K562 (cell line): ENCODE results near the gene ASXL2. TPM values are rescaled to one million over a fixed set of nuclear protein-coding genes. Genes with fewer than 3 reads are reported as not detected.

Experiments
- ATAC-seq: fragments of 200-7000 bp; cut with Tn5 transposase; 3 replicates; pipeline ENCODE4 v1.9.1; 2020; ENCODE audit warnings: moderate library complexity
- BruUV-seq: library from RNA; stranded (reverse); fragments of 400-500 nt; replicated peaks from 2 replicates; lab custom pipeline; 2021; lab: Mats Ljungman, UMichigan
- CTCF ChIA-PET: fragments of 300-600 bp; formaldehyde crosslinking; extraction: SDS; loops from one replicate; lab custom pipeline; 2021; ENCODE audit warnings: low intra/inter-chr PET ratio; lab: Yijun Ruan, JAX
- POLR2A ChIA-PET: fragments of 300-600, 350-650 bp; sonication (Branson Sonifier 250); formaldehyde crosslinking; extraction: SDS; loops from one replicate; lab custom pipeline; 2021; ENCODE audit warnings: antibody characterized with exemption, inconsistent platforms; lab: Yijun Ruan, JAX
- DNase-seq, 4 experiments: peaks; one replicate each; pipeline versions ENCODE4 v3.0.0 to v3.0.0-alpha.2; 2011 to 2018; ENCODE audit warnings: low spot score in 3 of 4, mixed read lengths in 3 of 4; ENCODE audit errors: extremely low read depth in 1 of 4
- FAIRE-seq: peaks from 2 replicates; lab custom pipeline; 2011; peaks lifted over from hg19 to GRCh38; lab: Jason Lieb, UNC
- H2AFZ ChIP-seq: 2 replicates; pipeline ENCODE4 v1.6.0; 2011; ENCODE audit warnings: low read depth, low read length, control low read depth, inconsistent platforms
- H3K27ac ChIP-seq: fragments of 200-600 bp; 3 replicates; pipeline ENCODE4 v1.8.0; 2011; ENCODE audit warnings: low read depth, mild to moderate bottlenecking, control low read depth, inconsistent platforms, low read length, moderate library complexity, mixed read lengths; ENCODE audit errors: extremely low read depth
- H3K27me3 ChIP-seq, 2 experiments: fragments of 300-600 bp in 1 of 2; 2 replicates in 1 of 2; 3 replicates in 1 of 2; pipeline versions ENCODE4 v1.6.0 to v1.8.0; 2011; ENCODE audit warnings: inconsistent platforms in 2 of 2, low read length in 2 of 2, mild to moderate bottlenecking in 1 of 2, mixed read lengths in 1 of 2, moderate library complexity in 1 of 2; ENCODE audit not compliant: control insufficient read depth in 2 of 2, insufficient read depth in 2 of 2
- H3K36me3 ChIP-seq: fragments of 300-600 bp; 3 replicates; pipeline ENCODE4 v1.8.0; 2011; ENCODE audit warnings: mild to moderate bottlenecking, low read length, inconsistent platforms; ENCODE audit not compliant: control insufficient read depth, insufficient read depth
- H3K4me1 ChIP-seq, 2 experiments: fragments of 200-600 bp in 1 of 2; replicated peaks in 1 of 2; 2 replicates in 1 of 2; 3 replicates in 1 of 2; pipeline versions ENCODE4 v1.5.1 to v1.8.0; 2011; ENCODE audit warnings: inconsistent platforms in 2 of 2, low read length in 2 of 2, mild to moderate bottlenecking in 1 of 2, mixed read lengths in 1 of 2, moderate library complexity in 1 of 2; ENCODE audit not compliant: control insufficient read depth in 2 of 2, insufficient read depth in 2 of 2
- H3K4me2 ChIP-seq: 2 replicates; pipeline ENCODE4 v1.6.1; 2011; ENCODE audit warnings: low read length, control low read depth, inconsistent platforms, mixed read lengths; ENCODE audit not compliant: insufficient read depth
- H3K4me3 ChIP-seq: fragments of 200-600 bp; sonication (generic), shearing (Covaris generic); 2 replicates; pipeline ENCODE4 v1.5.1; 2016; ENCODE audit warnings: control low read depth, inconsistent platforms
- H3K79me2 ChIP-seq: fragments of 200-600 bp; 3 replicates; pipeline ENCODE4 v1.8.0; 2011; ENCODE audit warnings: low read length, inconsistent platforms; ENCODE audit not compliant: control insufficient read depth, insufficient read depth
- H3K9ac ChIP-seq, 2 experiments: 2 replicates each; pipeline versions ENCODE4 v1.6.0 to v1.6.1; 2011; ENCODE audit warnings: low read depth in 2 of 2, low read length in 2 of 2, control low read depth in 1 of 2, inconsistent platforms in 1 of 2, mild to moderate bottlenecking in 1 of 2, mixed read lengths in 1 of 2; ENCODE audit not compliant: insufficient read depth in 1 of 2
- H3K9me1 ChIP-seq: one replicate; pipeline ENCODE4 v1.6.0; 2011; ENCODE audit warnings: inconsistent platforms, mild to moderate bottlenecking, low read length, moderate library complexity; ENCODE audit not compliant: control insufficient read depth, insufficient read depth
- H3K9me3 ChIP-seq: replicated peaks from 2 replicates; pipeline ENCODE4 v1.5.1; 2011; ENCODE audit warnings: low read depth, low read length, inconsistent platforms; ENCODE audit not compliant: control insufficient read depth, insufficient read depth
- H4K20me1 ChIP-seq: replicated peaks from 2 replicates; pipeline ENCODE4 v1.6.1; 2011; ENCODE audit warnings: low read length, inconsistent platforms, mixed read lengths; ENCODE audit not compliant: control insufficient read depth, insufficient read depth
- DNMT1 ChIP-seq: fragments of 450-650 bp; IDR thresholded peaks from 2 replicates; pipeline ENCODE4 v1.6.1; 2016; ENCODE audit warnings: antibody characterized with exemption, mild to moderate bottlenecking
- IRF2 ChIP-seq: sonication (generic); formaldehyde crosslinking; IDR thresholded peaks from 2 replicates; pipeline ENCODE4 v1.8.1; 2022; ENCODE audit warnings: mild to moderate bottlenecking, missing genetic modification reagents
- MAFK ChIP-seq: IDR thresholded peaks from 2 replicates; pipeline ENCODE4 v1.6.1; 2011; ENCODE audit warnings: low read length, improper control_type of control experiment
- RBM34 ChIP-seq: fragments of 200-400 bp; formaldehyde crosslinking; IDR thresholded peaks from 2 replicates; pipeline ENCODE4 v1.6.1; 2018; ENCODE audit warnings: low read length, borderline replicate concordance; ENCODE audit not compliant: insufficient read depth
- REST ChIP-seq, 2 experiments: fragments of 450-650 bp; formaldehyde crosslinking in 1 of 2; IDR thresholded peaks; 2 replicates each; pipeline versions ENCODE4 v1.4.0 to v1.6.1; 2014 to 2020; ENCODE audit warnings: mild to moderate bottlenecking in 2 of 2, borderline replicate concordance in 1 of 2, low read depth in 1 of 2
- RUNX1 ChIP-seq: sonication (generic); IDR thresholded peaks from 2 replicates; pipeline ENCODE4 v1.6.1; 2016; ENCODE audit warnings: antibody characterized with exemption, low read depth
- TCF7L2 ChIP-seq: fragments of 150-350 bp; IDR thresholded peaks from 2 replicates; pipeline ENCODE4 v1.6.1; 2016; ENCODE audit warnings: low read depth, mild to moderate bottlenecking, low read length, moderate library complexity
- THRAP3 ChIP-seq: fragments of 450-650 bp; IDR thresholded peaks from 2 replicates; pipeline ENCODE4 v1.6.1; 2016; ENCODE audit warnings: mild to moderate bottlenecking, inconsistent platforms, borderline replicate concordance
- ZBTB8A ChIP-seq: fragments of 450-650 bp; IDR thresholded peaks from 2 replicates; pipeline ENCODE4 v1.6.1; 2018; ENCODE audit warnings: mild to moderate bottlenecking, moderate library complexity; ENCODE audit not compliant: partially characterized antibody
- ZNF609 ChIP-seq: sonication (generic); formaldehyde crosslinking; IDR thresholded peaks from 2 replicates; pipeline ENCODE4 v1.8.1; 2023; ENCODE audit warnings: missing genetic modification reagents, mild to moderate bottlenecking, borderline replicate concordance
- WGBS: fragments of 100-300 bp; shearing (Covaris generic); methylation state at CpG from one replicate; pipeline ENCODE4 v1.1.6; 2016; ENCODE audit warnings: low coverage, mixed read lengths; ENCODE audit not compliant: insufficient coverage; ENCODE audit errors: missing lambda C conversion rate; 5-methylcytosine and 5-hydroxymethylcytosine counted together
- in situ Hi-C: fragments of 300-500 bp; cut with MboI; formaldehyde crosslinking; loops from 4 replicates; pipeline ENCODE4 v1.15.0; 2018; ENCODE audit warnings: inconsistent platforms, mixed read lengths
- intact Hi-C: fragments of 100-400 bp; cut with micrococcal nuclease; formaldehyde crosslinking; loops from 2 replicates; pipeline ENCODE4 v1.14.2; 2022
- polyA plus RNA-seq, 8 experiments: library from polyadenylated mRNA; depleted of rRNA in 4 of 8; stranded (reverse) in 5 of 8; unstranded in 3 of 8; fragments of >200 nt; fragmentation: Nextera tagmentation in 2 of 8; fragmentation: Illumina TruSeq in 1 of 8; extraction: Ambion mirVana in 2 of 8; extraction: Trizol in 1 of 8; gene quantifications; 2 replicates each; pipeline versions ENCODE4 v1.2.1 to v1.2.3, GENCODE V29; 2011 to 2014; ENCODE audit warnings: inconsistent platforms in 1 of 8, missing spikeins in 1 of 8
- total RNA-seq, 7 experiments: library from RNA; depleted of rRNA in 6 of 7; stranded (reverse); fragments of >200 nt in 6 of 7; fragmentation: Illumina TruSeq in 2 of 7; extraction: Trizol in 2 of 7; gene quantifications; 2 replicates each; pipeline versions ENCODE4 v1.2.1 to v1.2.3, GENCODE V29; 2011 to 2021; ENCODE audit warnings: low replicate concordance in 1 of 7

The ASXL2 gene
- total and polyA plus RNA-seq, 9 of the 15 experiments (the other 6 are each of a cell fraction or from before 2014, with no cell fraction given), result 2.2 to 25.9 (median 9.0) TPM

- H3K9ac ChIP-seq, result no peak overlapping the region
- FAIRE-seq (no peak), ATAC-seq (no peak), DNase-seq (no peak)
- H3K4me2 ChIP-seq, result no peak overlapping the region
- no peaks in the 10 kb centered on the region for H3K9me3 ChIP-seq
- H3K4me1 ChIP-seq, result no peaks in the 10 kb centered on the region
- intact Hi-C loops, result no loop called here
- H3K79me2 ChIP-seq, result peaks cover 5% of the 10 kb centered on the region; the same call in 1 of the 3 replicates
- no peaks in the 10 kb centered on the region for H3K27me3 ChIP-seq
- WGBS, result 91% methylated on average over 2 of the region's 2 CpGs
- BruUV-seq, result no TSS peak
- H3K36me3 ChIP-seq, result peaks cover 18% of the 10 kb centered on the region; the same call in 2 of the 3 replicates
- POLR2A ChIA-PET, result no interaction called here
- H4K20me1 ChIP-seq, result no peaks in the 10 kb centered on the region
- no peak overlapping the region for H2AFZ ChIP-seq
- no peak overlapping the region for H3K27ac ChIP-seq
- no peak overlapping the region for H3K4me3 ChIP-seq
- CTCF ChIA-PET, result no interaction called here
- in situ Hi-C loops, result no loop called here
- peaks cover 4% of the 10 kb centered on the region for H3K9me1 ChIP-seq
- no peak for TF ChIP-seq ZNF609 (CRISPR knock-in tag)
- TF ChIP-seq RUNX1, result no peak
- TF ChIP-seq RBM34, result no peak
- TF ChIP-seq REST (IDR thresholded peaks at IDR 0.05; ENCODE audit: borderline replicate concordance), result no peak
- TF ChIP-seq REST (CRISPR knock-in tag; IDR thresholded peaks at IDR 0.05; ENCODE audit: low read depth), result no peak
- TF ChIP-seq DNMT1, result no peak
- TF ChIP-seq TCF7L2, result no peak
- TF ChIP-seq ZBTB8A, result no peak
- TF ChIP-seq THRAP3, result no peak
- TF ChIP-seq IRF2 (CRISPR knock-in tag), result no peak
- no peak for TF ChIP-seq MAFK
These were observed 91.3 kb downstream of the ASXL2 start for GRCh38 chr2:25787020-25787419.
